Keratinocyte (primary cell): Measurements from ENCODE around the gene NOSIP.

Experiments used
- EZH2 ChIP-seq: IDR thresholded peaks from one replicate; pipeline ENCODE4 v1.6.1; 2012; ENCODE audit warnings: inconsistent platforms, mild to moderate bottlenecking, low read length, moderate library complexity
- TF ChIP-seq, protein P1 (sequence below), 3 experiments: IDR thresholded peaks in 1 of 3; conservative IDR thresholded peaks in 1 of 3; optimal IDR thresholded peaks in 1 of 3; 2 replicates in 2 of 3; 3 replicates in 1 of 3; pipeline versions ENCODE3 to v1.5.1; 2011; ENCODE audit warnings: low read length in 3 of 3, mild to moderate bottlenecking in 3 of 3, moderate library complexity in 2 of 3, control low read depth in 1 of 3, inconsistent platforms in 1 of 3; ENCODE audit not compliant: insufficient read depth in 2 of 3; ENCODE audit errors: extremely low read depth in 1 of 3

DNA sequence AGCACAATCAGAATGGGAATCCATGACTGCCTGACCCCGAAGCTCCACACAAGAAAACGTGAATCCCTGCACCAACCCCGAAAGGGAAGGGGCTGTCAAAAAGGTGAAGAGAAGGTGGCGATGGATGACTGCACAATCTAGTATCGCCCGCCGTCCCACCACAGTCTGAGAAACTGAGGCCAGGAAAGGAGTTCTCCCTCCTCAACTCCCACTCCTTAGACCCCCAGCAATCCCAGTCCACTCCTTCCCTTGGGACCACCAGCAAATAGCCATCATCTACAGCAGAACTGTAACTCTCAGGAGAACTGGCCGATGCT lies 451 bp downstream of the NOSIP start:
- TF ChIP-seq EZH2, result no peak
- TF ChIP-seq, protein P1, sequence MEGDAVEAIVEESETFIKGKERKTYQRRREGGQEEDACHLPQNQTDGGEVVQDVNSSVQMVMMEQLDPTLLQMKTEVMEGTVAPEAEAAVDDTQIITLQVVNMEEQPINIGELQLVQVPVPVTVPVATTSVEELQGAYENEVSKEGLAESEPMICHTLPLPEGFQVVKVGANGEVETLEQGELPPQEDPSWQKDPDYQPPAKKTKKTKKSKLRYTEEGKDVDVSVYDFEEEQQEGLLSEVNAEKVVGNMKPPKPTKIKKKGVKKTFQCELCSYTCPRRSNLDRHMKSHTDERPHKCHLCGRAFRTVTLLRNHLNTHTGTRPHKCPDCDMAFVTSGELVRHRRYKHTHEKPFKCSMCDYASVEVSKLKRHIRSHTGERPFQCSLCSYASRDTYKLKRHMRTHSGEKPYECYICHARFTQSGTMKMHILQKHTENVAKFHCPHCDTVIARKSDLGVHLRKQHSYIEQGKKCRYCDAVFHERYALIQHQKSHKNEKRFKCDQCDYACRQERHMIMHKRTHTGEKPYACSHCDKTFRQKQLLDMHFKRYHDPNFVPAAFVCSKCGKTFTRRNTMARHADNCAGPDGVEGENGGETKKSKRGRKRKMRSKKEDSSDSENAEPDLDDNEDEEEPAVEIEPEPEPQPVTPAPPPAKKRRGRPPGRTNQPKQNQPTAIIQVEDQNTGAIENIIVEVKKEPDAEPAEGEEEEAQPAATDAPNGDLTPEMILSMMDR (optimal IDR thresholded peaks at IDR 0.05 in 1 of 3, IDR thresholded peaks at IDR 0.05 in 1 of 3, conservative IDR thresholded peaks at IDR 0.05 in 1 of 3; ENCODE audit: extremely low read depth in 1 of 3, insufficient read depth in 2 of 3, low read length in 3 of 3), result no peak
